Activated CD8-positive, alpha-beta memory T cell treated with anti-CD3 and anti-CD28 coated beads, Interleukin-2, amount 50 U/mL, for 24 hours (primary cell): ENCODE results near the gene MIF.
"Not testable (repeated sequence)": the region's sequence is repeated elsewhere in the genome, so short reads cannot be mapped to it uniquely, and the experiment has no call there.

Source experiments
- DNase-seq: peaks from one replicate; pipeline ENCODE4 v3.0.0-alpha.2; 2020; ENCODE audit errors: extremely low read depth

Gene MIF

DNA sequence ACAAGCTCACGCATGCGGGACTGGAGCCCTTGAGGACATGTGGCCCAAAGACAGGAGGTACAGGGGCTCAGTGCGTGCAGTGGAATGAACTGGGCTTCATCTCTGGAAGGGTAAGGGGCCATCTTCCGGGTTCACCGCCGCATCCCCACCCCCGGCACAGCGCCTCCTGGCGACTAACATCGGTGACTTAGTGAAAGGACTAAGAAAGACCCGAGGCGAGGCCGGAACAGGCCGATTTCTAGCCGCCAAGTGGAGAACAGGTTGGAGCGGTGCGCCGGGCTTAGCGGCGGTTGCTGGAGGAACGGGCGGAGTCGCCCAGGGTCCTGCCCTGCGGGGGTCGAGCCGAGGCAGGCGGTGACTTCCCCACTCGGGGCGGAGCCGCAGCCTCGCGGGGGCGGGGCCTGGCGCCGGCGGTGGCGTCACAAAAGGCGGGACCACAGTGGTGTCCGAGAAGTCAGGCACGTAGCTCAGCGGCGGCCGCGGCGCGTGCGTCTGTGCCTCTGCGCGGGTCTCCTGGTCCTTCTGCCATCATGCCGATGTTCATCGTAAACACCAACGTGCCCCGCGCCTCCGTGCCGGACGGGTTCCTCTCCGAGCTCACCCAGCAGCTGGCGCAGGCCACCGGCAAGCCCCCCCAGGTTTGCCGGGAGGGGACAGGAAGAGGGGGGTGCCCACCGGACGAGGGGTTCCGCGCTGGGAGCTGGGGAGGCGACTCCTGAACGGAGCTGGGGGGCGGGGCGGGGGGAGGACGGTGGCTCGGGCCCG is at the start of gene MIF:
TSS of gene MIF (plus strand) at position 439 of the 765 bp plus-strand sequence. CDS start at position 531, 92 bp downstream.
- peak; percentile 93 for DNase-seq

DNA sequence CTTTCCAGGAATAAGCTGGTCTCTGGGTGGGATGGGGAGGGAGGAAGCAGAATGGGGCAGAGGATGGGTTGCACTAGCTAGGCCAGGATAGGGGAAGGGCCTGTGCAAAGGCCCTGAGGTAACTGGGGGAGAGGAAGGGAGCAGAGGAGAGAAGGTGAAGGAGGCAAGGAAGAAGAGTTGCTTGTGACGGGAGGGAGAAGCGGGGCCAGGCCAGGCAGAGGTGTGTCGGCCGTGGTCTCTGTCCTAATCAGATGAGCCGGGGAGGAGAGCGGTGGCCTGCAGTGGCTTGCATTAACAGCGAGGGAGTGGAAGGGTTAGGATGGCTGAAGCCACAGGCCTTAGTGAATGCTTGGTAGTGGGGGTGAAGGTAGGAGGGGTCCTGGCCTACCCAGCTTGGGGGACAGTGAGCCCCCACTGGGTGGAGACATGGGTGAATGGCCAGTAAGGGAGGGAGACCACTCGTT is 49.4 kb upstream of the MIF start:
- DNase-seq, result no peak

DNA sequence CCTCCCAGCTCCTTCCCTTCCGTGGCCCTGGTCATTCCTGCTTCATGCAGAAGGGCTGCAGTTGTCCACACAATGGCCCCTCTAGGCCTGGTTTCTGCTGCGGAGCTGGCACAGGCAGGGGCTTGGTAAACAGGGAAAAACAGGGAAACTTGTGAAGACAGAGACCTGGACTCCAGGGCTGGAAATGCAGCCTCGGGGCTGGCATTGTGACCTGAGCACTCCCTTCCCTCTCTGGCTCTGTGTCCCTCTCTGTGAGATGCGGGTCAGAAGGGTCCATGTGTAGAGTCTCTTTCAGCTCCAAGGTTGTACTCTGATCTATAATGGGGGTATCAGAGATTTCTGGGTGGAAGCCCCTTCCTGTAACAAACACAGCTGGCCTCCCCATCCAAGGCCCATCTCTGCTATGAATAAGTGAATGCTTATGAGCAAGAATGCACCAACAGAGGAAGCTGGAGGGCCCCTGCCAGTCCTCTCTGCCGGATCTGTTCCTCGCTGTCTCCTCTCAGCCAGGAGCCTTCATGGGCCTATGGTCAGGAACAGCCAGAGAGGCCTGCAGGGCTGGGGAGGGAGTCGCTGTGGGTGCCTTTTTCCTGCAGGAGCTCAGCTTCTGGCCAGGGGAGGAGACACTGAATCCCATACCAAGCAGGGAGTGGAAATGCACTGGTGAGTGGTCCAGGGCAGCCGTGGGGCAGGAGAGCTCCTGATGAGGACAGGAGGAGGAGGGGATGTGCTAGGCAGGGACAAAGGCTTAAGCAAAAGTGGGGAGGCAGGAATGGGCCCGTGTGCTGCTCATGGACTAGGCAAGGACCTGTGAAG is 48.7 kb upstream of the MIF start:
- no peak for DNase-seq

DNA sequence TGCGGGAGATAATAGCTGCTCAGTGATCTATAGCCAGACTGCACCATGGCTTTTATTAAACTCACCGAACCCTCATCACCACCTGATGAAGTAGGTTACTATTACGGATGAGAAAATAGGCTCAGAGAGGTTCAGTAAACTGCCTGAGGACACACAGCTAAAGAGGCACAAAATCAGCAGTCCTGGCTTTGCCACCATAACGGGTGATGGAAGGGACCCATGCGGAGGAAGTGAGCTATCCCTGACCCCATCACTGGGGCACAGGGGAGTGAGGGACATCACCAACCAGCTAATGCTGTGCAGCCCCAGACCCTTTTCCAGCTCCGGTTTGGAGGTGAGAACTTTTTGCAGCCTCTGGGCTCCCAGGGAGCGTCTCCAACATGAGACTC is 48.1 kb upstream of the MIF start:
- no peak for DNase-seq

DNA sequence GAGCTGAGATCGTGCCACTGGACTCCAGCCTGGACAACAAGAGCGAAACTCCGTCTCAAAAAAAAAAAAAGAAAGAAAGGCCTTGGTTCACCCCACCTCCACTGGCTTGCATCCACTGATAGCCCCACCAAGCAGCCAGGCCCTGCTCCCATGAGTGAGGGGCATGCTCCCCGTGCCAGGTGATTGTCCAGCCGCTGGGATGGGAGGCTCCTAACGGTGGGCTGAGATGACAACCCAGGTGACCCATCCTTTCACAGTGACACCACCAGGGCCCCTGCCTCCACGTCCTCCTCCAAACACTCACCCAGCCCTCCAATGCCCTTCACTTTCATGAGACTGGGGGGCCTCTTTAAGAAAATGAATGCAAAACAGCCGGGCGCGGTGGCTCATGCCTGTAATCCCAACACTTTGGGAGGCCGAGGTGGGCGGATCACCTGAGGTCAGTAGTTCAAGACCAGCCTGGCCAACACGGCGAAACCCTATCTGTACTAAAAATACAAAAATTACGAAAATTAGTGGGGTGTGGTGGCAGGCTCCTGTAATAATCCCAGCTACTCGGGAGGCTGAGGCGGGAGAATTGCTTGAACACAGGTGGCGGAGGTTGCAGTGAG is 46.8 kb upstream of the MIF start:
- no peak for DNase-seq

DNA sequence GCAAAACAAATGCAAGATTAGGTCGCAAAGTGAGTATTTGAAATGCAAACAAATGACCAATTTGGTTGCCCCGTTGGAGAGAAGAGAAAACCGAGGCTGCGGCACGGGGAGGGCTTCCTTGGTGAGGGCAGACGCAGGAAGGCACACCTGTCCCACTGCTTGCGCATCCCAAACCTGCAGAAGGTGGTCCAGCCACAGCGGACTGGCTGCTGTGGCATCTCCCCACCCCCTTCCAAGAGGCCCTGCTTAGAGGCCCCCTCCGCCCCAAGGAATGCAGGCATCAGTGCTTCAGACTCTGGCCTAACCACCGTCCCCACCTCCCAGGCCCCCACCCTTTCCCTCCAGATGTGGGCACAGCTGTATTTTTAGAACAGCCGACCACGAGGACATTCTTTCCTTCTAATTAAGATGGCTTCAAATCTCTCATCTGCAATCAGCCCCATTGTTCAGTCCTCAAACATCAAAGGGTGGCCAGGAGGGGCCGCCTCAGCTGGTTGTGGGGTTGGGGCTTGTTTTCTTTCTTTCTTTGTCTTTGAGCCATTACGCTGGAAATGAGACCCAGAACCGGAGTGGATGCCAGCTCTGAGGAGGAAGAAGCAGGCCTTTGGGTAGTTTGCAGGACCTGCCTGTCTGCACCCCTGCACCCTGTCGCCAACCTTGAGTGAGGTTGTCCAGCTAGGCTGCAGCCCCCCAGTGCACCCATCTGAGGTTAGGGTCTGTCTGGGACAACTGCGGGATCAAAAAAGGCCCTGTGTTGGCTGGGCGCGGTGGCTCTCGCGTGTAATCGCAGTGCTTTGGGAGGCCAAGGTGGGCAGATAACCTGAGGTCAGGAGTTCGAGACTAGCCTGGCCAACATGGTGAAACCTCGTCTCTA is 46.0 kb upstream of the MIF start:
- DNase-seq, result no peak

DNA sequence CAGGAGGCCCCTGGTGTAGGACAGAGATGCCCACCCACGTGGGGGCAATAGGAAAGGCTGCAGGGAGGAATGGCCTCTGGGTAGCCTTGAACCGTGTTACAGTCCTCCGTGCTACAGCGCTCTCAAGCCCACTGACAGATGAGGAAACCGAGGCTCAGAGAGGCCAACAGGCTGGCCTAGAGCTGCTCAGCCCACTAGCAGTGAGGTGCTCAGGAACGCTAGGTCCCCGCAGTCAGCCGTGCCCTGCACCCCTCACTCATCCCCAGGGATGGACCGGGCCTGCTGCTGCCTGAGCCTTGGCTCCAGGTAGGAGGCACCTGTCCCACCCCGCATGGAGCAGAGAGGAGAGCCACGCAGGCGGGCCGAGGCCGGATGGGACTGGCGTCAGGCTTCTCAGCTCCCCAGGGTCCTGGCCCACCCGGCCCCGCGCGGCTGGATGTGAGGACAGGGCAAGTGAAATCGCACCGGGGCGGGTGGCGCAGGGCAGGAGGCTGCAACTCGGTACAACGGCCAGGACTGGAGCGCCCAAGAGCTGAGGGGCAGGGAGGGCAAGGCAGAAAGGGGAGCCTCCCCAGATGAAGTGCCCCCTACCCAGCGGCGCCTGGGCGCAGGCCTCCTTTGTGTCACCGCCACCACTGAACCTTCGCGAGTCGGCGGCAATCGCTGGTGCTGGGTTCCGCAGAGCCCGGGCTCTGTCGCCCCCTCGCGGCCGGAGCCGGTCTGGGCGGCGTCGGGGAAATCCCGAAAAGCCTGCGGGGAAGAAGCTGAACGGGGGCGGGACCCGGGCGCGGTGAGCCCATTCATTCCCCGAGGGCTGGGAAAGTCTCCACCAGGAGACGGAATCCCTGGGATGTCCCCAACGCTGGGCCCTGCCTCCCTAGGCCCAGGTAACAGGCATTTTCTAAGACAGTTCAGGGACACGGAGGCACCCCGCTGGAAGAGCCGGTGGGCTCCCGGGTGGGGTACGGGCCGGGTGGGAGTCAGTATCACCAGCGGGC is 44.9 kb upstream of the MIF start:
- DNase-seq, result peak; percentile 48

DNA sequence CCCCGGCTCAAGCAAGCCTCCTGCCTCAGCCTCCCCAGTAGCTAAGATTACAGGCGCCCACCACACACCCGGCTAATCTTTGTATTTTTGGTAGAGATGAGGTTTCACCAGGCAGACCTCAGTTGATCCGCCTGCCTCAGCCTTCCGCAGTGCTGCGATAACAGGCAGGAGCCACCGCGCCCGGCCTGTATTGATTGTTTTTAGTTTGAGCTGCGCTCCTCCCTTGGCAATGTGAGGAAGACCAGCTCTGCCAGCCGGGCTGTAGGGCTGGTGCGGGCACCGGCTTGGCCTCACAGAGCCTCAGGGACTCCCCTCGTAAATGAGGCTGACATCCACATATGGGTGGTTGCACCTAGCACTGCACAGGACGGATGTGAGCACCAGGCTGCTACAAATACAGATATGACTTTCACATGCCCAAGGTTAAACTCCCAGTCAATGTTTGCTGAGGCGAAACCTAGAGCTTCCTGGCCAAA is 44.0 kb upstream of the MIF start:
- DNase-seq, result no peak

DNA sequence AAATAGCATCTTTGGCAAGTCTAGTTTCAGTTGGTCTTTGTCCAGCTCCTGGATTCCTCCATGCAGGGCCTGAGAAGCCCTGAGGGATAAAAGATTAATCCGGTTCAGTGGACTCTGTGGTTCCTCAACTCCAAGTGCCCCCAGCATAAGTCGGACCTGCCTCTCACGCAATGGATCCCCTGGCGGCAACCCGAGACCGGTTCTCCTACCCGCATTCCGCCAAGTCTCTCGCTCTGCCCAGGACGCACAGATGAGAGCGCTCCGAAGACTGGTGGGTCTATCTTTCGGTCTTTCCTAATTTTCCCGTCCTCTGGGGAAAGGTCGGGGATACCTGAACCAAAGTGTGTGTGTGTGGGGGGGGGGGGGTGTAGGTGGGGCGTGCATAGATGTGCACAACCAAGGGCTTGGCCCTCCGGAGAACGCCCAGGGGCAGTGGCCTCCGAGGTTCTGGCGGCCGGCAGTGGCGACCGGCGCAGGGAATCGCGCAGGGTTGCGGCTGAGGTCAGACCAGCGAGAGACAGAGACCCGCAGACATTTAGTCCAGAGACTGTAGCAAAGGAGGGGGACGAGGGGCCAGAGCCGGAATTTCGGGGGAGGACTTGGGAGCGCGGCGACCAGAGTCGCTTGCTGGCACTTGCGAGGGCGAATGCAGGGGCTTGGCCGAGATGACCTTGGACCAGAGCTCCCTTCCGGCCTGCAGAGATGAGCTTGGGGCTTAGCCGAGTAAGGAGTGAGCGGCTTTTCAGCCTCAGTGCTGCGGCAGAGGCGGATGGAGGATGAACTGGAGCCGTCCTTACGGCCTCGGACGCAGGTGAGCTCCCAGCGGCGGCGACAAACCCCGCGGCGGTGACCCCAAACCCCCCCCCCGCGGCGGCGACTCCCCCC is 37.2 kb upstream of the MIF start:
- DNase-seq, result no peak

DNA sequence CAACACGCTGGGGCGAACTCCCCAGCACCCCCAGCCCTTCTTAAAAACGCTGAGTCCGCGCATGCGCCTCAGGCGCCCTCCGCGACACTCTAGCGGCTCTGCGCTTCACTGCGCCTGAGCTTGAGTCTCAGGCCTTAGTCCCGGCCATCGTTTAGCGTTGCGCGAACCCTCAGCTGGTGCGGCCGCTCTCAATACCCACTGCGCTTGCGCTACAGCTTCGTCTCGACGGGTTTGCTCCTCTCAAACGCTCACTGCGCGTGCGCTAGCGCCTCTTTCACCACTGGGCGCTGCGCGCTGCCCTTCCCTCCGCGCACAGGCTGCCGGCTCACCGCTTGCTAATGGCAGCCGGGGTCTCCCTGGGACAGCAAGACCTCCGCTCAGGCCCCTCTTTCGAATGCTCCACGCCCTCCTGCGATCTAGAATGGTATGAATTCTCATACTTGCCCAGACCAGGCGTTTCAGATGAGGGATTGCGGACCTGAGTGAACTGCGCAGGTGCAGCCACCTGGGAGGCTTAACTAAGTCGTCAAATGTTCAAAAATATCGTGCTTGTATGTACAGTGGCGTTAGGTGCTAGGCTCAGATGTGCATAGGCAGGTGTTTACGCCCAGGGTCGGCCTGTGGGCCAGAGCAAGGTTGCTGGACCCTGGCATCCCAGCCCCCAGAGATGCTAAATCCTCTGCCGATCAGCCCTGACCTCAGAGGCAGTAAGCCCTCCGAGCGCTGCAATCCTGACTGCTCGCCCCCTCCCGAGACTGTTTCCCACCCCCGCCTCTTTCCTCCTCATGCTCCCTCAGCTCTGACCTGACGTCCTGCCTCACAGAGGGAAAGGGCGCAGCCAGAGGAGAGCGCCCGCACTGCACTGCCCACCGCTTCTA is 36.3 kb upstream of the MIF start, which contains the start of gene SLC2A11:
TSS of gene SLC2A11 (plus strand) at position 270 of the 878 bp plus-strand sequence. CDS start at position 395, 125 bp downstream.
- DNase-seq, result peak; percentile 86

DNA sequence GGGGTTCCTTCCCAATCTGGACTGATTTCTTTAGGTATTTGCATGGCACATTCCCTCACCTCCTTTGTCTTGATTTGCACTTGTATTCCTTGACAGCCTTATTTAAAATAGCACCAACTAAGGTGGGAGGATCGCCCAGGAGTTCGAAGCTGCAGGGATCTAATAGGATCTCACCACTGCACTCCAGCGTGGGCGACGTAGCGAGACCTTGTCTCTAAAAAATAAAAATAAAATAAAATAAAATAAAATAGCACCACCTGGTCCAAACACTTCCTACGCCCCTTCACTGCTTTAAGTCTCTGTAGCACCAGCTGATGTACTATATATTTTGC is 35.7 kb upstream of the MIF start:
- no peak for DNase-seq

DNA sequence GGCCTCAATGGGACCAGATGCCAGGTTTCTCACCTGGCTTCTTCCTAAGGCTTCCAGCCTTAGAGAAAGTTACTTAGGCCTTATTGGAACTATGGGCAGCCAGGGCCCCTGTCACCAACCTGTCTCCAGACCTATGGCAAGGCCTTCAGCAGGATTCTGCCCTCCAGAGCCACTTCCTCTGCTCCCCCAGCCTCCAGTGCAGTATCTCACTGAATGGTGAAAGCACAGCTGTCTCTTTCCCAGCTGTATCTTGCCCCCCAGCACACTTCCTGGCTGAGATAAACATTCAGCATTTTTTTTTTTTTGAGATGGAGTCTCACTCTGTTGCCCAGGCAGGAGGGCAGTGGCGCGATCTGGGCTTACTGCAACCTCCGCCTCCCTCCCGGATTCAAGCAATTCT is 35.0 kb upstream of the MIF start:
- DNase-seq, result no peak

DNA sequence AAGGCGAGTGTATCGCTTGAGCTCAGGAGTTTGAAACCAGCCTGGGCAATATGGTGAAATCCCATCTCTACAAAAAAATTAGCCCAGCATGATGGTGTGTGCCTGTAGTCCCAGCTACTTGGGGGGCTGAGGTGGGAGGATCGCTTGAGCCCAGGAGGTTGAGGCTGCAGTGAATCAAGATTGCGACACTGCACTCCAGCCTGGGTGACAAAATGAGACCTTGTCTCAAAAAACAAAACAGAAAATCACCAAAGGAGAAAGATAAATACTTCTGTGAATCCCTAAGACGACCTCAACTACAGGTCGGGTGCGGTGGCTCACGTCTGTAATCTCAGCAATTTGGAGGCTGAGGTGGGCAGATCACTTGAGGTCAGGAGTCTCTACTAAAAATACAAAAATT is 34.0 kb upstream of the MIF start:
- not testable (repeated sequence) for DNase-seq

DNA sequence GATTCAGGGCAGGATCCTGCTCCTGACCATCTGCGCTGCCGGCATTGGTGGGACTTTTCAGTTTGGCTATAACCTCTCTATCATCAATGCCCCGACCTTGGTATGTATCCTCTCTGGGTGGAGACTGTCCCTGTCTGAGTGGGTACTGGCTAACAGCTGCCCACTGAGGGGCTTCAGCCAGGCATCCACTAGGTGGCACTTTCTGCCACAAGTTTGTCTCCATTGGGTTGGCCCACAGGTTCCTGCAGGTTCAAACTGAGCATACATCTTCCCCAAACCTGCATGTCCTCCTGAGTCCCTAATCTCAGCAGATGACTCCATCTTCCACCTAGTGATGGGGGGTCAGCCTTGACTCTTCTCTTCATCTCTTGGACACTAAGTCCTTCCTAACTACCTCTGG is 32.1 kb upstream of the MIF start:
- DNase-seq, result no peak

DNA sequence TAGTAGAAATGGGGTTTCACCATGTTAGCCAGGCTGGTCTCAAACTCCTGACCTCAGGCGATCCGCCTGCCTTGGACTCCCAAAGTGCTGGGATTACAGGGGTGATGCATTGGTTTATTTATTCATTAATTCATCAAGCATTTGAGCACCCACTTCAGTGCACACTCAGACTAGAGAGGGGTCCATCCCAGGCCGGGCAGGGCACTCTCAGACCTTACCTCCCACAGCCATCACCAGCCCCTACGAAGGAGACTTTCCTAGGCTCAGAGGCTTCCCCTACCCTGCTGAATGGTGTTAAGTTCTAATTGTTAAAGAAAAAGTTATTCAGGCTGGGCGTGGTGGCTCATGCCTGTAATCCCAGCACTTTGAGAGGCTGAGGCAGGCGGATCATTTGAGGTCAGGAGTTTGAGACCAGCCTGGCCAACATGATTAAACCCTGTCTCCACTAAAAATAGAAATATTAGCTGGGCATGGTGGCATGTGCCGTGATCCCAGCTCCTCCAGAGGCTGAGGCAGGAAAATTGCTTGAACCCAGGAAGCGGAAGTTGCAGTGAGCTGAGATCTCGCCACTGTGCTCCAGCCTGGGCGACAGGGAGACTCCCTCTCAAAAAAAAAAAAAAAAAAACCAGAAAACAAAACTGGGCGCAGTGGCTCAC is 29.6 kb upstream of the MIF start:
- not testable (repeated sequence) for DNase-seq

DNA sequence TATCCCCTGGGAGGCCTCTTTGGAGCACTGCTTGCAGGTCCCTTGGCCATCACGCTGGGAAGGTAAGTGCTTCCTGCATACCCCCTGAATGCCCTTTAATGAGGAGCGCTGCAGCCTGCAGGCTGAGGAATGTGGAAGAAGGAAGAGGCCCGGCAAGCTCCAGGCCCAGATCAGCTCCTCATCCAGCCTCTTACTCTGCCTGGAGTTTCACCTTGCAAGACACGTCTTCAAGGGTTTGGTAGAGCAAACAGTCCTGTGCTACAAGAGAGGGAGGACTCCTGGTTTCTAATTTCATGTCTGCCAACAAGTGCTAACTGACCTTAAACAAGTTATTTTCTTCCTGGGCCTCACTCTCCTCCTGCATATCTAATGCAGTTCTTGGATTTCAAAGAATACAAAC is 25.6 kb upstream of the MIF start:
- no peak for DNase-seq

DNA sequence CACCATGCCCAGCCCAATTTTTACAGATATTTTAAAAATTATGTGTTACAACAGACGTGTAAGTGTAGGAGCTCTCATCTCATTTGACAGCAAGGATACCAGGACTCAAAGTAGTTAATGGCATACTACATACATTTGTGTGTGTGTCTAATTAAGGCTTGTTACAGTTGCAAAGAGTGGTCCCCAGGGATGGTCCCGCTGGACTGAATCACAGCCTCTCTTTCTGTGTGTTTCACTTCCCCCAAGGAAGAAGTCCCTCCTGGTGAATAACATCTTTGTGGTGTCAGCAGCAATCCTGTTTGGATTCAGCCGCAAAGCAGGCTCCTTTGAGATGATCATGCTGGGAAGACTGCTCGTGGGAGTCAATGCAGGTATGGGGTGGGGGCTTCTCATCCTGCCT is 19.3 kb upstream of the MIF start:
- no peak for DNase-seq

DNA sequence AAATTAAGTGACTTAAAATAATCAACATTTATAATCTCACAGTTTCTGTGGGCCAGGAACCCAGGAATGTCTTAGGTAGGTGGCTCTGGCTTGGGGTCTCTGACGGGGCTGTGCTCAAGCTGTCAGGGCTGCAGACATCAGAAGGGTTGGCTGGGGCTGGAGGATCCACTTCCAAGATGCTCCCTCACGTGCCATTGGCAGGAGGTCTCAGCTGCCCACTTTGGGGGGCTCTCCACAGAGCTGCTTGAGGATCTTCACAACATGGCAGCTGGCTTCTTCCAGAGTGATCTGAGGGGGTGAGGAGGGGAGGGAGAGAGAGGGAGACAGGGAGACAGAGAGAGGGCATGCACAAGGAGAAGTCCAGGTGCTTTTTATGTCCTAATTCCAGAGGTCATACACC is 18.4 kb upstream of the MIF start:
- no peak for DNase-seq
